GM23338 (cell line): ENCODE measurements around the gene ANKLE2. TPM values are rescaled to one million over a fixed set of nuclear protein-coding genes. Genes with fewer than 3 reads are reported as not detected.

Experiments used
- ATAC-seq: fragments of 200-7000 bp; cut with Tn5 transposase; 3 replicates; pipeline ENCODE4 v1.9.1; 2020
- DNase-seq: peaks from one replicate; pipeline ENCODE4 v3.0.0-alpha.2; 2015; ENCODE audit warnings: low spot score
- H2AFZ ChIP-seq: fragments of 200-600 bp; sonication (generic); 2 replicates; pipeline ENCODE4 v1.8.0; 2016; ENCODE audit warnings: antibody characterized with exemption, mild to moderate bottlenecking, moderate library complexity
- H3F3A ChIP-seq: fragments of 200-600 bp; sonication (generic); replicated peaks from 2 replicates; pipeline ENCODE4 v1.8.0; 2017; ENCODE audit warnings: antibody characterized with exemption, mixed run types, low read depth
- H3K27ac ChIP-seq: fragments of 200-600 bp; sonication (generic); 2 replicates; pipeline ENCODE4 v1.6.1; 2016; ENCODE audit warnings: low read depth
- H3K27me3 ChIP-seq: fragments of 200-600 bp; sonication (generic); 2 replicates; pipeline ENCODE4 v1.8.0; 2016; ENCODE audit warnings: mild to moderate bottlenecking, mixed run types, moderate library complexity; ENCODE audit not compliant: insufficient read depth
- H3K36me3 ChIP-seq: fragments of 200-600 bp; sonication (generic); 2 replicates; pipeline ENCODE4 v1.8.0; 2016; ENCODE audit warnings: mild to moderate bottlenecking; ENCODE audit not compliant: insufficient read depth
- H3K4me1 ChIP-seq: fragments of 200-600 bp; sonication (generic); 2 replicates; pipeline ENCODE4 v1.8.0; 2016; ENCODE audit warnings: mild to moderate bottlenecking, moderate library complexity; ENCODE audit not compliant: insufficient read depth
- H3K4me2 ChIP-seq: fragments of 200-600 bp; sonication (generic); 2 replicates; pipeline ENCODE4 v1.7.1; 2017; ENCODE audit warnings: mixed run types
- H3K4me3 ChIP-seq: fragments of 200-600 bp; sonication (generic); 2 replicates; pipeline ENCODE4 v1.6.1; 2016; ENCODE audit warnings: mixed run types
- H3K79me2 ChIP-seq: fragments of 200-600 bp; sonication (generic); replicated peaks from 2 replicates; pipeline ENCODE4 v1.8.0; 2017; ENCODE audit warnings: mild to moderate bottlenecking; ENCODE audit not compliant: insufficient read depth
- H3K9me2 ChIP-seq: fragments of 200-600 bp; sonication (generic); 2 replicates; pipeline ENCODE4 v1.8.0; 2017; ENCODE audit not compliant: insufficient read depth
- H4K20me1 ChIP-seq: fragments of 200-600 bp; sonication (generic); replicated peaks from 2 replicates; pipeline ENCODE4 v1.8.0; 2017; ENCODE audit warnings: mild to moderate bottlenecking; ENCODE audit not compliant: insufficient read depth
- H3K27ac Mint-ChIP-seq: 2 replicates; pipeline ENCODE4 v1.8.0; 2020; ENCODE audit warnings: inconsistent platforms, mild to moderate bottlenecking, moderate library complexity, mixed read lengths
- H3K27me3 Mint-ChIP-seq: 3 replicates; pipeline ENCODE4 v1.8.0; 2022; ENCODE audit warnings: low read depth, mild to moderate bottlenecking, moderate library complexity, mixed read lengths, inconsistent platforms; ENCODE audit not compliant: insufficient read depth, poor library complexity
- H3K36me3 Mint-ChIP-seq: 3 replicates; pipeline ENCODE4 v1.8.0; 2021; ENCODE audit warnings: low read depth, mild to moderate bottlenecking, inconsistent platforms, moderate library complexity, mixed read lengths
- H3K4me1 Mint-ChIP-seq: 3 replicates; pipeline ENCODE4 v1.8.0; 2020; ENCODE audit warnings: mild to moderate bottlenecking, inconsistent platforms, mixed read lengths
- H3K4me3 Mint-ChIP-seq: 3 replicates; pipeline ENCODE4 v1.8.0; 2021; ENCODE audit warnings: moderate library complexity, mild to moderate bottlenecking, inconsistent platforms, mixed read lengths
- H3K9me3 Mint-ChIP-seq: 3 replicates; pipeline ENCODE4 v1.8.0; 2020; ENCODE audit warnings: moderate library complexity, mild to moderate bottlenecking, inconsistent platforms, mixed read lengths
- CREB1 ChIP-seq: fragments of 250-450 bp; sonication (Bioruptor Pico); IDR thresholded peaks from 2 replicates; pipeline ENCODE4 v1.5.0; 2020; ENCODE audit warnings: low read depth, mild to moderate bottlenecking, moderate library complexity
- EZH2 ChIP-seq: fragments of 200-600 bp; sonication (generic); IDR thresholded peaks from one replicate; pipeline ENCODE4 v1.8.0; 2017; ENCODE audit warnings: antibody characterized with exemption, mild to moderate bottlenecking, low read depth; ENCODE audit not compliant: unreplicated experiment
- EZH2phosphoT487 ChIP-seq: fragments of 200-600 bp; sonication (generic); IDR thresholded peaks from one replicate; pipeline ENCODE4 v1.8.1; 2018; ENCODE audit warnings: antibody characterized with exemption; ENCODE audit not compliant: unreplicated experiment
- JUNB ChIP-seq: IDR thresholded peaks from one replicate; pipeline ENCODE4 v1.6.1; 2016; ENCODE audit warnings: antibody characterized with exemption; ENCODE audit not compliant: unreplicated experiment
- REST ChIP-seq: IDR thresholded peaks from one replicate; pipeline ENCODE4 v1.6.1; 2018; ENCODE audit warnings: antibody characterized with exemption; ENCODE audit not compliant: unreplicated experiment
- STAT1 ChIP-seq: IDR thresholded peaks from one replicate; pipeline ENCODE4 v1.6.1; 2016; ENCODE audit warnings: antibody characterized with exemption; ENCODE audit not compliant: unreplicated experiment
- ZNF114 ChIP-seq: fragments of 250-450 bp; sonication (Bioruptor Pico); IDR thresholded peaks from 2 replicates; pipeline ENCODE4 v1.5.0; 2020; ENCODE audit warnings: mild to moderate bottlenecking, moderate library complexity
- ZNF331 ChIP-seq: fragments of 250-450 bp; sonication (Bioruptor Pico); IDR thresholded peaks from 2 replicates; pipeline ENCODE4 v1.5.0; 2020; ENCODE audit warnings: low read depth, mild to moderate bottlenecking, moderate library complexity
- polyA plus RNA-seq: library from polyadenylated mRNA; unstranded; fragments of >200 nt; fragmentation: Nextera tagmentation; extraction: Ambion mirVana; gene quantifications from 2 replicates; pipeline ENCODE4 v1.2.1, GENCODE V29; 2016
- total RNA-seq: library from RNA; depleted of rRNA; stranded (reverse); fragments of >200 nt; shearing (Covaris generic); gene quantifications from 2 replicates; pipeline ENCODE4 v1.2.3, GENCODE V29; 2014

The ANKLE2 gene
- total and polyA plus RNA-seq, 2 experiments from 2014 or later: 27.2 to 63.7 TPM

- H3K36me3 Mint-ChIP-seq: peaks cover 92% of the 10 kb centered on the region
Measured at GRCh38 chr12:132740313-132740646, 21.4 kb downstream of the ANKLE2 start.

GRCh38 chr12:132739600-132740312 is 21.9 kb downstream of the ANKLE2 start:
- Mint-ChIP-seq H3K27me3 (peaks cover 11% of the 10 kb centered on the region), H3K27ac (no peak overlapping the region), H3K4me3 (no peak overlapping the region), H3K36me3 (peaks cover 92% of the 10 kb centered on the region), H3K4me1 (no peaks in the 10 kb centered on the region), H3K9me3 (no peaks in the 10 kb centered on the region)
- no peak for DNase-seq
- no peak for ATAC-seq
- peaks cover 24% of the 10 kb centered on the region for H3K79me2 ChIP-seq
- peaks cover 16% of the 10 kb centered on the region for H4K20me1 ChIP-seq
- H3K4me1 ChIP-seq: no peaks in the 10 kb centered on the region
- no peak overlapping the region for H3K4me3 ChIP-seq
- peaks cover 39% of the 10 kb centered on the region for H3K36me3 ChIP-seq
- H3K9me2 ChIP-seq: no peaks in the 10 kb centered on the region
- no peak overlapping the region for H3K4me2 ChIP-seq
- H3K27ac ChIP-seq: no peak overlapping the region
- no peaks in the 10 kb centered on the region for H3F3A ChIP-seq
- H2AFZ ChIP-seq: no peak overlapping the region
- no peaks in the 10 kb centered on the region for H3K27me3 ChIP-seq
- TF ChIP-seq EZH2: no peak
- no peak for TF ChIP-seq STAT1
- TF ChIP-seq JUNB: no peak
- TF ChIP-seq ZNF114 (CRISPR knock-in tag): no peak

More at GRCh38 chr12:132740313-132740646, 21.4 kb downstream of the ANKLE2 start:
- no peaks in the 10 kb centered on the region for H3K27me3 ChIP-seq
- peaks cover 34% of the 10 kb centered on the region for H3K36me3 ChIP-seq
- no peak overlapping the region for H3K27ac Mint-ChIP-seq
- H3K27me3 Mint-ChIP-seq: peaks cover 13% of the 10 kb centered on the region
- H2AFZ ChIP-seq: no peak overlapping the region
- no peaks in the 10 kb centered on the region for H3K4me1 ChIP-seq
- no peak for TF ChIP-seq CREB1 (CRISPR knock-in tag)
- no peak for TF ChIP-seq ZNF331 (CRISPR knock-in tag)
- no peak for TF ChIP-seq REST
- no peak for TF ChIP-seq EZH2phosphoT487
- no peak overlapping the region for H3K4me3 Mint-ChIP-seq
- peaks cover 16% of the 10 kb centered on the region for H4K20me1 ChIP-seq
- H3K4me2 ChIP-seq: no peak overlapping the region
- H3K27ac ChIP-seq: no peak overlapping the region
- H3K79me2 ChIP-seq: peaks cover 24% of the 10 kb centered on the region
- H3F3A ChIP-seq: no peaks in the 10 kb centered on the region
- H3K4me1 Mint-ChIP-seq: no peaks in the 10 kb centered on the region
- no peak overlapping the region for H3K4me3 ChIP-seq
- DNase-seq (no peak), ATAC-seq (no peak)
- no peaks in the 10 kb centered on the region for H3K9me2 ChIP-seq
- no peaks in the 10 kb centered on the region for H3K9me3 Mint-ChIP-seq
